H1 (cell line): ENCODE results near the gene MRTFB. TPM values are rescaled to one million over a fixed set of nuclear protein-coding genes. Genes with fewer than 3 reads are reported as not detected.

Experiments used
- CTCF ChIA-PET: fragments of 300-600 bp; sonication (Branson Sonifier 250); formaldehyde crosslinking; loops from one replicate; lab custom pipeline; 2021; ENCODE audit not compliant: partially characterized antibody; lab: Charles Lee
- POLR2A ChIA-PET: fragments of 300-600 bp; sonication (Branson Sonifier 250); formaldehyde crosslinking; loops from one replicate; lab custom pipeline; 2021; ENCODE audit warnings: inconsistent platforms; ENCODE audit not compliant: partially characterized antibody; lab: Charles Lee
- DNase-seq, 2 experiments: peaks; one replicate each; pipeline versions ENCODE4 v3.0.0 to v3.0.0-alpha.2; 2010 to 2022; ENCODE audit warnings: low spot score in 2 of 2, low read depth in 1 of 2, mixed read lengths in 1 of 2
- FAIRE-seq: peaks from 2 replicates; lab custom pipeline; 2011; peaks lifted over from hg19 to GRCh38; lab: Jason Lieb, UNC
- H2AFZ ChIP-seq: 2 replicates; pipeline ENCODE4 v1.8.1; 2012; ENCODE audit warnings: low read length, inconsistent platforms
- H2AK5ac ChIP-seq: 2 replicates; pipeline ENCODE4 v1.6.1; 2013; ENCODE audit warnings: low read depth, low read length
- H2BK120ac ChIP-seq: replicated peaks from 2 replicates; pipeline ENCODE3; 2013; ENCODE audit warnings: low read depth, low read length, inconsistent platforms
- H2BK12ac ChIP-seq: 2 replicates; pipeline ENCODE4 v1.6.1; 2013; ENCODE audit warnings: low read depth, low read length
- H2BK15ac ChIP-seq: 2 replicates; pipeline ENCODE4 v1.6.1; 2013; ENCODE audit warnings: low read length
- H2BK20ac ChIP-seq: 2 replicates; pipeline ENCODE4 v1.6.1; 2013; ENCODE audit warnings: low read length
- H2BK5ac ChIP-seq: 2 replicates; pipeline ENCODE4 v1.6.1; 2013; ENCODE audit warnings: low read depth, low read length
- H3K14ac ChIP-seq: 2 replicates; pipeline ENCODE4 v1.6.1; 2013; ENCODE audit warnings: inconsistent platforms; ENCODE audit not compliant: insufficient read length
- H3K18ac ChIP-seq: 2 replicates; pipeline ENCODE4 v1.6.1; 2013; ENCODE audit warnings: low read length; ENCODE audit errors: extremely low read depth
- H3K23ac ChIP-seq: 2 replicates; pipeline ENCODE4 v1.6.1; 2013; ENCODE audit warnings: inconsistent platforms; ENCODE audit not compliant: insufficient read length
- H3K23me2 ChIP-seq: 2 replicates; pipeline ENCODE4 v1.6.1; 2013; ENCODE audit warnings: low read depth, low read length
- H3K27ac ChIP-seq: 2 replicates; pipeline ENCODE4 v1.6.1; 2011; ENCODE audit warnings: low read depth, low read length, inconsistent platforms
- H3K27me3 ChIP-seq, 4 experiments: replicated peaks in 1 of 4; 1 replicate in 1 of 4; 2 replicates in 3 of 4; pipeline versions ENCODE4 v1.6.1 to v1.8.1; 2011 to 2013; ENCODE audit warnings: low read length in 3 of 4, mild to moderate bottlenecking in 3 of 4, inconsistent platforms in 2 of 4, mixed read lengths in 2 of 4, moderate library complexity in 1 of 4; ENCODE audit not compliant: control insufficient read depth in 3 of 4, insufficient read depth in 3 of 4; ENCODE audit errors: extremely low read depth in 1 of 4
- H3K36me3 ChIP-seq, 4 experiments: 2 replicates each; pipeline versions ENCODE4 v1.6.1 to v1.8.1; 2011 to 2013; ENCODE audit warnings: mild to moderate bottlenecking in 4 of 4, low read length in 3 of 4, moderate library complexity in 2 of 4, control low read depth in 1 of 4, inconsistent platforms in 1 of 4; ENCODE audit not compliant: insufficient read depth in 4 of 4, control insufficient read depth in 2 of 4
- H3K4ac ChIP-seq: replicated peaks from 2 replicates; pipeline ENCODE3; 2013; ENCODE audit warnings: low read length, low read depth, mixed read lengths, inconsistent platforms; ENCODE audit not compliant: insufficient read length
- H3K4me1 ChIP-seq, 4 experiments: replicated peaks in 1 of 4; 1 replicate in 1 of 4; 2 replicates in 3 of 4; pipeline versions ENCODE4 v1.6.1 to v1.8.1; 2011 to 2013; ENCODE audit warnings: low read length in 3 of 4, inconsistent platforms in 2 of 4, mixed read lengths in 1 of 4; ENCODE audit not compliant: insufficient read depth in 4 of 4, control insufficient read depth in 3 of 4
- H3K4me2 ChIP-seq, 2 experiments: 2 replicates each; pipeline versions ENCODE4 v1.6.1 to v1.8.1; 2011 to 2013; ENCODE audit warnings: low read depth in 2 of 2, low read length in 2 of 2, control low read depth in 1 of 2, inconsistent platforms in 1 of 2, mild to moderate bottlenecking in 1 of 2; ENCODE audit not compliant: insufficient read depth in 1 of 2
- H3K4me3 ChIP-seq, 4 experiments: fragments of 200-600, 300-600 bp in 1 of 4; sonication (generic), shearing (Covaris generic), sonication (Bioruptor Twin) in 1 of 4; 2 replicates each; pipeline versions ENCODE4 v1.5.1 to v1.8.1; 2011 to 2016; ENCODE audit warnings: low read length in 4 of 4, low read depth in 3 of 4, control low read depth in 2 of 4, inconsistent platforms in 2 of 4, mild to moderate bottlenecking in 2 of 4, mixed read lengths in 1 of 4, moderate library complexity in 1 of 4; ENCODE audit not compliant: insufficient read depth in 2 of 4; ENCODE audit errors: extremely low read depth in 1 of 4
- H3K56ac ChIP-seq: replicated peaks from 2 replicates; pipeline ENCODE3; 2013; ENCODE audit warnings: low read depth, mild to moderate bottlenecking, mixed read lengths, low read length, inconsistent platforms; ENCODE audit not compliant: insufficient read length
- H3K79me1 ChIP-seq: 2 replicates; pipeline ENCODE4 v1.6.1; 2013; ENCODE audit warnings: low read depth, low read length, control low read depth
- H3K79me2 ChIP-seq, 2 experiments: 2 replicates each; pipeline versions ENCODE4 v1.6.1 to v1.8.1; 2012 to 2013; ENCODE audit warnings: low read length in 2 of 2, mild to moderate bottlenecking in 2 of 2, inconsistent platforms in 1 of 2; ENCODE audit not compliant: insufficient read depth in 2 of 2, control insufficient read depth in 1 of 2
- H3K9ac ChIP-seq, 4 experiments: replicated peaks in 1 of 4; 1 replicate in 1 of 4; 2 replicates in 3 of 4; pipeline versions ENCODE4 v1.6.1 to v1.8.1; 2011 to 2013; ENCODE audit warnings: low read depth in 3 of 4, low read length in 3 of 4, control low read depth in 2 of 4, mild to moderate bottlenecking in 2 of 4, moderate library complexity in 2 of 4, inconsistent platforms in 1 of 4; ENCODE audit errors: extremely low read depth in 1 of 4
- H3K9me3 ChIP-seq, 2 experiments: 2 replicates each; pipeline versions ENCODE4 v1.6.1 to v1.8.1; 2012 to 2013; ENCODE audit warnings: mild to moderate bottlenecking in 2 of 2, moderate library complexity in 2 of 2, control low read depth in 1 of 2, inconsistent platforms in 1 of 2, low read depth in 1 of 2, low read length in 1 of 2, mixed read lengths in 1 of 2; ENCODE audit not compliant: insufficient read depth in 2 of 2
- H4K20me1 ChIP-seq, 2 experiments: replicated peaks in 1 of 2; 2 replicates each; pipeline versions ENCODE3 to v1.8.1; 2011 to 2013; ENCODE audit warnings: inconsistent platforms in 2 of 2, low read length in 2 of 2, mild to moderate bottlenecking in 1 of 2; ENCODE audit not compliant: insufficient read depth in 2 of 2, control insufficient read depth in 1 of 2
- H4K5ac ChIP-seq: 2 replicates; pipeline ENCODE4 v1.6.1; 2013; ENCODE audit warnings: low read length, low read depth, mixed read lengths, inconsistent platforms; ENCODE audit not compliant: insufficient read length
- H4K8ac ChIP-seq: 2 replicates; pipeline ENCODE4 v1.8.0; 2013; ENCODE audit warnings: mild to moderate bottlenecking, moderate library complexity, low read length, inconsistent platforms; ENCODE audit not compliant: insufficient read depth; ENCODE audit errors: extremely low read depth
- H4K91ac ChIP-seq: replicated peaks from 2 replicates; pipeline ENCODE3; 2013; ENCODE audit warnings: low read length, mixed read lengths, inconsistent platforms; ENCODE audit not compliant: insufficient read length
- EZH2 ChIP-seq: fragments of 200-600 bp; sonication (generic); IDR thresholded peaks from 2 replicates; pipeline ENCODE4 v1.7.1; 2012; ENCODE audit warnings: low read depth, mild to moderate bottlenecking, moderate library complexity, low read length, inconsistent platforms; ENCODE audit not compliant: severe bottlenecking
- GABPA ChIP-seq: IDR thresholded peaks from 2 replicates; pipeline ENCODE4 v1.6.1; 2011; ENCODE audit warnings: mild to moderate bottlenecking, low read length, moderate library complexity, borderline replicate concordance; ENCODE audit not compliant: insufficient read depth
- MAX ChIP-seq: IDR thresholded peaks from 2 replicates; pipeline ENCODE4 v1.6.1; 2012; ENCODE audit warnings: inconsistent platforms
- TCF12 ChIP-seq: IDR thresholded peaks from 2 replicates; pipeline ENCODE4 v1.6.1; 2011; ENCODE audit warnings: low read depth, mild to moderate bottlenecking, low read length
- ZNF274 ChIP-seq: IDR thresholded peaks from 2 replicates; pipeline ENCODE4 v1.7.0; 2012; ENCODE audit warnings: low read length, borderline replicate concordance; ENCODE audit errors: extremely low read depth
- WGBS, 2 experiments: shearing (Covaris generic) in 1 of 2; methylation state at CpG; one replicate each; pipeline versions ENCODE4 v1.1.6 to v1.1.7; 2013 to 2015; ENCODE audit warnings: low lambda C conversion rate in 2 of 2, mixed read lengths in 2 of 2, inconsistent platforms in 1 of 2, low coverage in 1 of 2, missing lambda C conversion rate in 1 of 2; ENCODE audit not compliant: insufficient replicate concordance in 2 of 2, insufficient coverage in 1 of 2, insufficient read length in 1 of 2; ENCODE audit errors: extremely low coverage in 1 of 2, missing lambda C conversion rate in 1 of 2; 5-methylcytosine and 5-hydroxymethylcytosine counted together
- polyA plus RNA-seq, 7 experiments: library from polyadenylated mRNA; depleted of rRNA in 3 of 7; stranded (reverse) in 5 of 7; unstranded in 2 of 7; fragments of >200 nt in 5 of 7; fragments of 200-250 nt in 2 of 7; gene quantifications; 1 replicate in 5 of 7; 2 replicates in 1 of 7; 4 replicates in 1 of 7; pipeline versions ENCODE4 v1.2.1 to v1.2.3, GENCODE V29; 2011 to 2013; ENCODE audit warnings: missing spikeins in 2 of 7, mixed read lengths in 2 of 7
- total RNA-seq: library from RNA; stranded (reverse); fragmentation: NEBNext Ultra II Directional; extraction: Animal tissue kit (Norgen Biotek cat#: 25700); gene quantifications from 2 replicates; pipeline ENCODE4 v1.2.1, GENCODE V29; 2021

The MRTFB gene
- total and polyA plus RNA-seq, 2 of the 8 experiments (the other 6 are each of a cell fraction or from before 2014, with no cell fraction given), result 13.5 to 34.9 TPM

- Histone ChIP-seq H3K36me3 (no peaks in the 10 kb centered on the region), H3K9me3 (no peaks in the 10 kb centered on the region), H3K4me1 (no peaks in the 10 kb centered on the region; a peak in 1 of 7 replicates), H4K5ac (no peak overlapping the region), H3K79me2 (no peaks in the 10 kb centered on the region), H2BK20ac (no peak overlapping the region), H3K4me3 (no peak overlapping the region), H2BK12ac (no peak overlapping the region), H2AK5ac (no peak overlapping the region), H3K4ac (no peak overlapping the region), H4K91ac (no peak overlapping the region), H3K9ac (no peak overlapping the region), H3K79me1 (no peaks in the 10 kb centered on the region), H3K27me3 (no peaks in the 10 kb centered on the region), H3K27ac (no peak overlapping the region), H2BK120ac (no peak overlapping the region), H2AFZ (no peak overlapping the region), H4K20me1 (no peaks in the 10 kb centered on the region), H4K8ac (no peak overlapping the region), H2BK15ac (no peak overlapping the region), H2BK5ac (no peak overlapping the region), H3K23me2 (no peaks in the 10 kb centered on the region), H3K14ac (no peak overlapping the region), H3K23ac (no peak overlapping the region), H3K18ac (no peak overlapping the region), H3K56ac (no peak overlapping the region), H3K4me2 (no peak overlapping the region)
- ChIA-PET POLR2A (no interaction called here), CTCF (interaction anchor here (1.0 to 1.6 kb wide), 3 partner anchors 10 to 50 kb away, joined by 3 to 4 read pairs (median 3); no protein-coding TSS in a partner anchor)
- no peak for FAIRE-seq
- no peak for TF ChIP-seq EZH2
- TF ChIP-seq GABPA, result no peak
- TF ChIP-seq TCF12, result no peak
- TF ChIP-seq ZNF274, result no peak
- no peak for TF ChIP-seq MAX
- no peak for DNase-seq
- WGBS, 2 experiments, result 95% methylated on average over 1 of the region's 1 CpG; no CpG with 5 or more reads in 1 of the 2 experiments
Measured at GRCh38 chr16:14199624-14200023, 128.5 kb downstream of the MRTFB start.
